Kidney (tissue), 14 donors: ENCODE measurements around the gene HES5. TPM values are rescaled to one million over a fixed set of nuclear protein-coding genes. Genes with fewer than 3 reads are reported as not detected.
"Not testable (repeated sequence)": the region's sequence is repeated elsewhere in the genome, so short reads cannot be mapped to it uniquely, and the experiment has no call there.

ENCODE experiments used
- DNase-seq, 5 donors: peaks; one replicate each; pipeline ENCODE4 v3.0.0-alpha.2; 2013 to 2020
- FAIRE-seq: peaks from 2 replicates; lab custom pipeline; 2012; peaks lifted over from hg19 to GRCh38; lab: Jason Lieb, UNC
- H3K27ac ChIP-seq, 2 donors: one replicate each; pipeline ENCODE4 v1.7.0; 2013; ENCODE audit warnings: low read depth in 2 of 2, low read length in 2 of 2, inconsistent platforms in 1 of 2
- H3K27me3 ChIP-seq: one replicate; pipeline ENCODE4 v1.7.1; 2013; ENCODE audit warnings: low read length, inconsistent platforms; ENCODE audit not compliant: control insufficient read depth, insufficient read depth
- H3K36me3 ChIP-seq, 3 donors: one replicate each; pipeline versions ENCODE4 v1.7.0 to v1.7.1; 2013; ENCODE audit warnings: low read length in 3 of 3, control low read depth in 1 of 3, inconsistent platforms in 1 of 3; ENCODE audit not compliant: insufficient read depth in 3 of 3, control insufficient read depth in 2 of 3
- H3K4me1 ChIP-seq, 3 donors: one replicate each; pipeline versions ENCODE4 v1.7.0 to v1.7.1; 2013; ENCODE audit warnings: low read length in 3 of 3, inconsistent platforms in 1 of 3, low read depth in 1 of 3; ENCODE audit not compliant: control insufficient read depth in 2 of 3, insufficient read depth in 2 of 3
- H3K4me3 ChIP-seq, 3 donors: one replicate each; pipeline versions ENCODE4 v1.7.0 to v1.8.1; 2013; ENCODE audit warnings: low read length in 3 of 3, control low read depth in 1 of 3, inconsistent platforms in 1 of 3
- H3K9ac ChIP-seq, 3 donors: one replicate each; pipeline versions ENCODE4 v1.7.0 to v1.7.1; 2013; ENCODE audit warnings: low read length in 3 of 3, control low read depth in 1 of 3, inconsistent platforms in 1 of 3
- H3K9me3 ChIP-seq, 3 donors: one replicate each; pipeline versions ENCODE4 v1.7.0 to v1.7.1; 2013; ENCODE audit warnings: low read length in 3 of 3, control low read depth in 1 of 3, inconsistent platforms in 1 of 3; ENCODE audit not compliant: control insufficient read depth in 2 of 3, insufficient read depth in 1 of 3
- CTCF ChIP-seq: IDR thresholded peaks from 3 replicates; pipeline ENCODE4 v1.5.1; 2012; ENCODE audit warnings: mild to moderate bottlenecking, moderate library complexity, borderline replicate concordance; ENCODE audit not compliant: insufficient read depth; ENCODE audit errors: extremely low read depth
- intact Hi-C: fragments of 100-400 bp; cut with DNase I; formaldehyde crosslinking; loops from one replicate; pipeline ENCODE4 v1.11.1; 2022
- polyA plus RNA-seq: library from polyadenylated mRNA; stranded (reverse); fragments of 350-450 nt; fragmentation: Illumina TruSeq; extraction: RNeasy Lipid Tissue Mini Kit (QIAGEN cat#74804); gene quantifications from one replicate; pipeline ENCODE4 v1.2.3, GENCODE V29; 2014; ENCODE audit warnings: low read depth, low replicate concordance; ENCODE audit not compliant: insufficient read depth
- total RNA-seq: library from RNA; stranded (reverse); fragmentation: NEBNext Ultra II Directional; extraction: Animal tissue kit (Norgen Biotek cat#: 25700); gene quantifications from one replicate; pipeline ENCODE4 v1.2.1, GENCODE V29; 2021
- donor health status: control.
- donor health status: control.
- donor health status: control.
- donor health status: control.
- donor health status: control.
- donor health status: DM: yes; HTN: yes; CAD: no.
- donor health status: Normal renal cell carcinoma (clear cell type).

Gene HES5
- total and polyA plus RNA-seq, 2 donors from 2014 or later = 0.44 TPM; not detected in 1

- Histone ChIP-seq H3K36me3 (no peaks in the 10 kb centered on the region), H3K4me3 (no peak overlapping the region), H3K27ac (no peak overlapping the region), H3K27me3 (no peaks in the 10 kb centered on the region), H3K9ac (no peak overlapping the region), H3K9me3 (peaks cover 0 to 5% (median 0%) of the 10 kb centered on the region in 3 donors), H3K4me1 (peaks cover 0 to 8% (median 5%) of the 10 kb centered on the region in 3 donors)
- intact Hi-C loops = no loop called here
- FAIRE-seq = no peak
- DNase-seq = peak in 1 of 5 donors; percentile 30
- no peak for TF ChIP-seq CTCF
These were observed 41.3 kb upstream of the HES5 start for GRCh38 chr1:2571348-2571747.

DNA sequence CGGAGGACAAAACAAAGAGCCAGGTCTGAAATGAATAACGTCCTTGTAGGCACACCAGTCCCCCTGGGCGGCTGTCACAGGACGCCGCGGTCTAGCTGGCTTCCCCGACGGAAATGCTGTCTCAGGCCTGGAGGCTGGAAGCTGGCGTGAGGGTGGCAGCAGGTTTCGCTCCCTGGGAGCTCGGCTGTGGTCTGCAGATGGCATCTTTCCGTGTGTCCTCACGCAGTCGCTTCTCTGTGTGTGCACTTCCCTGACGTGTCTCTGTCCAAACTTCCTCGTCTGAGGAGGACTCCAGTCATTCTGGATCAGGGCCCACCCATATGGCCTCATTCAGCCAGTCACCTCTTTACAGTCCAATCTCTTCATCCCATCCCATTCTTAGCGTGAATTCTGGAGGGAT is 40.3 kb upstream of the HES5 start:
- Histone ChIP-seq H3K36me3 (no peaks in the 10 kb centered on the region), H3K27me3 (no peaks in the 10 kb centered on the region), H3K4me3 (no peak overlapping the region), H3K4me1 (no peaks in the 10 kb centered on the region), H3K9me3 (peaks cover 0 to 5% (median 0%) of the 10 kb centered on the region in 3 donors), H3K9ac (no peak overlapping the region), H3K27ac (no peak overlapping the region)
- intact Hi-C loops = no loop called here
- FAIRE-seq (no peak), DNase-seq (peak in 1 of 5 donors; percentile 37)
- TF ChIP-seq CTCF = no peak

DNA sequence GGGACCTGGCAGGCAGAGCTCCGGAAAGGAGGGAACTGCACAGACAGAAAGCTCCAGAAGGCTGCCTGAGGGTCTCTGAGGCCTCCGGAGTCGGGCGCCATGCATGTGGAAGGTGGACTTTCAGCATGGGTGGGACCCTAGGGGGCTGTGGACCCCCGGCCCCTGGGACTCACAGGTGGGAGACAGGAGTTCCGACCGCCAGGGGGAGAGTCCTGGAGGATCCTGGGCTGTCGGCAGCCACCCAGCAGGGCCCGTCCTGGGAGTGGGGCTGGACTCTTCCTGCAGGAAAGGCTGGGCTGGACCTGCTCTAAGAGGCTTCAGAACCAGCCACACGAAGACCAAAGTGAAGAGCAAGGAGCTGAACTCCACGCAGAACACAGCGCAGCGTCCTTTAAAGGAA is 39.6 kb upstream of the HES5 start:
- FAIRE-seq, H3K9me3 ChIP-seq, H3K27me3 ChIP-seq, H3K27ac ChIP-seq, H3K9ac ChIP-seq, intact Hi-C loops, H3K4me3 ChIP-seq, H3K36me3 ChIP-seq, H3K4me1 ChIP-seq: not testable (repeated sequence)
- DNase-seq = peak in 1 of 5 donors; percentile 67

- Histone ChIP-seq H3K27ac (no peak overlapping the region), H3K36me3 (no peaks in the 10 kb centered on the region), H3K9me3 (peaks cover 0 to 5% (median 0%) of the 10 kb centered on the region in 3 donors), H3K9ac (no peak overlapping the region), H3K4me1 (no peaks in the 10 kb centered on the region), H3K4me3 (no peak overlapping the region), H3K27me3 (no peaks in the 10 kb centered on the region)
- DNase-seq (peak in 2 of 5 donors; percentile 62 to 63), FAIRE-seq (no peak)
- intact Hi-C loops = no loop called here
- TF ChIP-seq CTCF = no peak
These were observed 39.0 kb upstream of the HES5 start for GRCh38 chr1:2569060-2569459.

GRCh38 chr1:2568187-2568816 is 38.2 kb upstream of the HES5 start:
- H3K27ac ChIP-seq, H3K9ac ChIP-seq, H3K36me3 ChIP-seq, H3K4me1 ChIP-seq, intact Hi-C loops, FAIRE-seq, H3K4me3 ChIP-seq, H3K9me3 ChIP-seq, H3K27me3 ChIP-seq: not testable (repeated sequence)
- DNase-seq = peak in 1 of 5 donors; percentile 61
